Pons (tissue), 1 donor: Measurements from ENCODE around the gene CDYL.

Experiments
- DNase-seq: peaks from one replicate; pipeline ENCODE4 v3.0.0-alpha.2; 2016; ENCODE audit warnings: low spot score

CDYL gene

GRCh38 chr6:4776131-4776492 lies at the start of gene CDYL:
Gene CDYL, plus strand, starts transcription at chr6:4776404. Its CDS starts 380 bp downstream, at chr6:4776784.
- DNase-seq: peak; percentile 62

DNA sequence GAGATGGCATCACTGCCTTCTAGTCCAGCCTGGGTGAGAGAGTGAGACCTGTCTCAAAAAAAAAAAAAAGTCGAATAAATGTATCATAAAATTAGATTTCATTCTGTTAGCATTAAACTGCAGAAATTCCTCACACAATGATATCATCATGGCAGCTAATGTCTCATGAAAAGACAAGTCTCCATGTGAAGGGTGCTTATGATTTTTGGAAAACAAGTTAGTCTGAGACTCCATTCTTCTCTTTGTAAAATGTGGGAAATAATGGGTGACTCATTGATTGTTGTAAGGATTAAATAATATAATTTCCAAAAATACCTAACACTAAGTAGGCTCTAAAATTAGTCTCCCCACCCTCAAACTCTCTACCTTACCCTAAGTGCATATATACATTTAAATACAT lies 49.6 kb upstream of the CDYL start:
- no peak for DNase-seq

- DNase-seq: no peak
Measured at GRCh38 chr6:4727217-4727616, 49.0 kb upstream of the CDYL start.

- DNase-seq: no peak
Measured at GRCh38 chr6:4727671-4728435, 48.4 kb upstream of the CDYL start.

GRCh38 chr6:4728436-4728769 lies 47.8 kb upstream of the CDYL start:
- DNase-seq: no peak

DNA sequence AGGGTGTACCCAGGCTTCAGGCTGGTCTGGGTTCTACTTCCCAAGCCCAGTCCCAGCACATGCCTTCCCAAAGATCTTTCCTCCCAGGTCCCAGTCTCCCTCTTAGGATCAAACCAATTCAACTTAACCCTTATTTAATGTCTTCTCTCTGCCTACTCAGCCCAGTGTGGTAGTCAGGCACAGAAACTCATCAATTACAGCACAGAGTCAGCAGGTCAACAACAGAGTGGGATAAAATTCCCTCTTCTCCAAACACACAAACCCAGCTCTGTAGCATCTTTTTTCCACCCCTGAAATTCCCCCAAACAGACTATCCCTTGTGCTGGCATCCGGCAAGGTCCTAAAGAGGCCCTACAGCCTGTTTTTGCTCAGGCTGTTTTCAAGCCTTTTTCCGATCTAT lies 47.3 kb upstream of the CDYL start:
- DNase-seq: no peak

DNA sequence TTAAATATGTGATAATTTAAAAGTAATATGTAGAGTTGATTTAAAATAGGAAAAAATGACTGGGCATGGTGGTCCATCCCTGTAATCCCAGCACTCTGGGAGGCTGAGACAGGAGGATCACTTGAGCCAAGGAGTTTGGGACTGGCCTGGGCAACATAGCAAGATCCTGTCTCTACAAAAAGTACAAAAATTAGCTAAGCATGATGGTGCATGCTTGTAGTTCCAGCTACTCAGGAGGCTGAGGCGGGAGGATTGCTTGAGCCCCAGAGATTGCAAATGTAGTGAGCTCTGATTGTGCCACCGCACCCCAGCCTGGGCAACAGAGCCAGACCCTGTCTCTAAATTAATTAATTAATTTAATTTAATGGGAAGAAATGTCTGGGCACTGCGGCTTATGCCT lies 44.2 kb upstream of the CDYL start:
- DNase-seq: no peak

DNA sequence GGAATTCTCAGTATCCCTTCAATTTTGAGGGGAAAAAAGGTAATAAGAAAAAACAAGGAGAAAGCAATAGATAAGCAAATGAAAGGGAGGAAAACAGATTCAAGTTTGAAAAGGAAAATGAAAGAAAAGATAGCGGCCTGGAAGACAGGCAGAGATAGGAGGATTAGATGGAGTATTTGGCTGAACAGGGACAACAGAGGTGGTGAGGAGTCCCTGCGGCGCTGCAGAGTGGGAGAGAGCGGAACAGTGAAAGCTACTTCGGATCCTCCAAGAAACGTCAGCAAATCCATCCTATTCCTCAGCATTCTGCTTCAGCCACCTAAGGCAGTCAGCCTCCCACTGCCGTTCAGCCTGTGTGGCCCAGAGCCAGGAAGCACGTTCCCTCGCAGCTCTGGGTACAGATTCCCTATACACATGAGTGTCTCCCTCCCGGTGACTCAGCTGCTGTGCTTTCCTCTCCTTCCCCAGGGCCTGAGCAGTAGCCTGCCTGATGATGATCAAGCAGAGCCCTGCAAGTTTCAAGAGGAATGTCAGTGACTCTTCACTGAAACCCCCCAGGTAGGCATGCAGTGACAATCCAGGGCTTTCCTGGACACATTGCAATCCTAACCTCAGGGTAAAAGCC lies 43.4 kb upstream of the CDYL start:
- no peak for DNase-seq

- DNase-seq: no peak
Measured at GRCh38 chr6:4736371-4736873, 39.8 kb upstream of the CDYL start.

- no peak for DNase-seq
Measured at GRCh38 chr6:4740032-4740431, 36.2 kb upstream of the CDYL start.

DNA sequence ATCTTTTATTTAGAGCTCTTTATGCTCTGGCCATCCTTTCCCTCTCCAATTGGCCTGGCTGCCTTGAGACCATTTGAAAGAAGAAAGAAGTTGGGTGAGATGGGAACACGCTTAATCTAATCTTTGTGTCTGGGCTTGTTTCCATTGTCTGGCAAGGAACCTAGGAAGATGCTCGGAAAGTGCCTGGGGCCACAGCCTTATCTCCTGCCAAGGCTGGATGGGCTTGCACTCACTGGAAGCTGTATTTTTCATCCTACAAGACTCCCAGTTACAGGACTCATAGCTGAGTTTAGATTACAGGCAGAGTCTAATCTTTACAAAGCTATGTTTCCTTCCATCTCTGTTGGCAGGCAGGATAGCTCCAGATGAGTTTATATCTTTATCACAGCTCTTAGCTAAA lies 33.1 kb upstream of the CDYL start:
- no peak for DNase-seq

DNA sequence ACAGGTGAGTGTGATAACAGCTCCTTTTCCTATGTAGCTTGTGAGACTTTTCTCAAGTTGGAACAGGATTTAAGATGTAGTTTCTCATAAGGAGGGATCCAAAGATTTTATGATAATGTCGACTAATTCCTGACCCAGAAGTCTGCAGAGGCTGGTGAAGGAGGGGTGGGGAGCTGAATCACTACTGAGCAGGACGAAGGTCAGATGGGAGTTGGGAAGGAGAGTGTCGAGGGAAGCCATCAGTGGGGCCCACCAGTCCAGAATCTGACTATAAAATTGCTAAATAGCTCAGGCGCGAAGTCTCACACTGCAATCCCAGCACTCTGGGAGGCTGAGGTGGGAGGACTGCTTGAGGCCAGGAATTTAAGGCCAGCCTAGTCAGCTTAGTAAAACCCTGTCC lies 32.3 kb upstream of the CDYL start:
- DNase-seq: no peak

GRCh38 chr6:4747588-4747987 lies 28.6 kb upstream of the CDYL start:
- DNase-seq: no peak

DNA sequence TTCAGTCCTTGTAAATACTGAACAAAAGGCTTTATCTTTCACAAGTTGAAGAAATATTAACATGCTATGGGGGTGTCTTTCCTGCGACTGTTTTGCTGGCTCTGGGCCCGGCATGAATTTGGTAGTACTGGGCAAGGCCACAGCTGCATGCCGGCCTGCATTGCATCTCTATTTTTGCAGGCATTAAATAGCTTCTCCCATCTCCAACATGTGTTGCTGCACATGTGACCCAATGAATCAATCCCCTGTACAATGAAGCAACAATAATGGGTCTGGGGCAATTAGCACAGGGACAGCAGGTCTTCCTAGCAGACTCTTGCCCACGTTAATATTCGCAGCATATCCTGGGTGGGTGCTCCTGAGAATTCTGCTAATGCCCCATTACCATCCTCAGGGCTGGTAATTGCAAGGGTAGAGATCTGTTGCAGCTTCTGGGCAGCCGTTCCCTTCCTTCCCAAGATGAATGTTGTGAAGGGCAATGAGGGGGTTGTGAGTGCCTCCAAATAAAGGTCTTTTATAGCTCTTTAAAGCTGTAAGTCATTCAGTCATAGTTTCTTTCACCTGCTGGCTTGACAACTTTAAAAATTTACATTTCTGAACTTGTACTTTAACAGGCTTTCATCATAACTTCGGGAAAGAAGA lies 24.3 kb upstream of the CDYL start:
- DNase-seq: no peak

DNA sequence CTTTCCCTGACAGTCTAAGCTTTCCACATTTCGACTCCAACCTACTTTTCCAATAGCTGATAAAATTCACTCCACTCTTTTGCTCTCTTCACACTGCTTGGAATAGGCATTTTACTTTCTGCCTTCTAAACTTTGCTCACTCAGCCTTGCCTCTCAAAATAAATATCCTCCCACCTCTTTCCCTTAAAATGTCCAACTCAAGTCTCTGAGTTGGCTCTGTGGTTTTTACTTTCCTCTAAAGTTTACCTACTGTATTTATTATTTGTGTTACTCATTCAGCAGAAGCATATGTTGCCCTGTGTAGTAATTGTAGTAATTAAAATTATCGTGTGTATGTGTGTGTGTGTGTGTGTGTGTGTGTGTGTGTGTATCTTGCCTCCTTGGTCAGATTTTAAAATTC lies 20.0 kb upstream of the CDYL start:
- no peak for DNase-seq

DNA sequence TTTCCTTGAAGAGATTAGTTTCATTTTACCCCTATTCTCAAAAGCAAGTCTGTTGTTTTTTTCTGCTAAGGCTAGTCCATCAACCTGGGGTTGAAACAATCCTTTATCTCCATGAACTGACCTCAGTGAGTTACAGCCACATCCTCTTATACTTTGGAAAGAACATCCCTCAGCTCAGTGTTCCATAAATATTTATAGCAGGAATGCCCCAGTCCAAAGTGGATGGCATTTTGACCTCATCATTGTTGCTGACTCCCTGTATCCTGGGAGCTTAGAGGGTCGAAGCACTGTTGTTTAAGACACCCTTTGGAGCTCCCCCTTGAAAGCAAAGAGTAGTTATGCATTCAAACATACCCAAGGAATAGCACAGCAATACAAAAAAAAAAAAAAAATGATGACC lies 16.2 kb upstream of the CDYL start:
- DNase-seq: no peak

DNA sequence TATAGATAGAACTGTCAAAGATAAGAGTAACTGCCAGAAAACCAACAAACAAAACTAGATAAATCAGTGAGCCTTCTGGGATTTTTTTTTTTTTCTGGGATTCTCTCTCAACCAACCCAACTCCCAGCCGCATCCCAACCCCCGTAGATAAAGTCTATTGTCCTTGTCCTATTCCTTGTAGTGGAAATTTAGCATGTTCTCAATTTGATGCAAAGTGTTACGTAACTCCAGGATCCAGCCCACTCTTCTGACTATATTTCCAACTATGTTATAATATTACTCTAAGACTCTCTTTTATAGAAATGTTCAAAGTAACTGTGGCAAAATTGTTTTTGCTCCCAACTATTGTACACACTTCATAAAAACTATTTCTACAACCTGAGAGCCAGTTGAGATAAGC lies 15.4 kb upstream of the CDYL start:
- no peak for DNase-seq

GRCh38 chr6:4762294-4762693 lies 13.9 kb upstream of the CDYL start:
- no peak for DNase-seq

DNA sequence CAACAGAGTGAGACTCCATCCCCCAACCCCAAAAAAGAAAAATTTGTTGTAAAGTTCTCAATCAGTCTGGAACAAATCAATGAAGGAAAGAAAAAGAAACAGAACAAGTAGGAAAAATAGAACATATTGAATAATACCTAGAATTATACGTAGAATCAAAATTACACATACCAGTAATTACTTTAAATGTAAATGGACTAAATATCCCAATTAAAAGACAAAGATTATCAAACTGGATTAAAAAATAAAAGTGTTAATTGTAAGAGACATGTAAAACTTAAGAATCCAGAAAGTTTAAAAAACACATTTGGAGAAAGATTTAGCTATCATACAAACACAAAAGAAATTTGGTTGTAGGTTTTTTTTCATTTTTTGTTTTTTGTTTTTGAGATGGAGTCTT lies 12.3 kb upstream of the CDYL start:
- DNase-seq: no peak

GRCh38 chr6:4768815-4769214 lies 7.4 kb upstream of the CDYL start:
- no peak for DNase-seq

DNA sequence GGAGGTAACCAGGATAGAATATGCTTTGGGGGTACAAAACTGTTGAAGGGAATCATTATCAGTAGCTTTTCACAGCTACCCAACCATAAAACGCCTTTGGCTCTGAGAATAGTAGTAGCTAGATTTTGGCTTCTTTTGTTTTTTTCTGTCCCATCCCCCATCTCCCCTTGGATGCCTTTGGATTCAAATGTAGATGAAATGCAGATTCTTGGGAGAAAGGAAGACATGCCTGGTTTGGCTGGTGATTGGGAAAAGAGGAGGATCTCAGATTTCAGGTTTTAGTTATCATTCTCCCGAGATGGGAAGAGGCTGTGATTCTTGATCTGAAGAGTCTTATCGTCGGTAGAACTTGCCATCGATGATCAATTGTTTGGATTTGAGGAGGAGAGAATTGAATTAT lies 3.5 kb upstream of the CDYL start:
- DNase-seq: no peak

DNA sequence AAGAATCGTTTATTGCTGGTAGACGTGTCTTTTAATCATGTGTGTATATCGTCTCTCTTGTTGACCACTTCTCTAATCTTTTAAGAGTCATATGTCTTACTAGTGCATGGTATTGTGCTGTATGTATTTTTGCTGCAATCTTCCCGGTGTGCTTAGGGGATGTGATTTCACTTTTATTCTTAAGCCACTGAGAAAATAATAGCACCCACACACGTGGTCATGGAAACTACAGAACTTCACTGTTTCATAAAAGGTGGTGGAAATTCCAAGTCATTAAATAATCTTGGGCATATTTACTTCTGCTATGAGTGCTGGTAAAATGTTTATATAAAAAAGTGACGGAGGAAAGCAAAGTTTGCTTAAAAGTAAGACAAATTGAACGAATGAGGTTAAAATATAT lies 3.0 kb upstream of the CDYL start:
- no peak for DNase-seq

DNA sequence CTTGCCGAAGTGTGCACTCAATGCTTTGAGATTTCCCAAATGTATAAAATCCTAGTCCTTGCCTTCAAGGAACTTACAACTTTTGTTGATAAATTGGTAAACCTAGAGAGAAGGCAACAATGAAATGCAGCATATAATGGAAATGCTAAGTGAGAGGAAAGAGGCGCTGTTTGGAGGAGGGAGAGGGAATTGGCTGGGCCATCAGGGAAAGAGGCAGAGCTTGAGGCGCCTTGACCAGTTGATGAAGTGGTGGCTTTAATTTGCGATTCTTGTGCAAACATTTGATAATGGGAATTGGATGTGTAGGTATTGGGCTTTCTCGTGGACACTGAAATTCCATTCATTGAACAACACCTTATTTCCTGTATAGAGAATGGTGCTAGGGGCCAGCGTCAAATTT lies 1.9 kb upstream of the CDYL start:
- no peak for DNase-seq
